ENCODE results near the gene PPFIBP1.

PPFIBP1 gene

GRCh38 chr12:27710592-27711316 is 186.7 kb downstream of the PPFIBP1 start, which contains the start of gene MRPS35:
TSS of gene MRPS35 (plus strand) at chr12:27710832. CDS start at chr12:27710844, 12 bp downstream.
- peak within 1 kb of the TSS; percentile 92 for H2AFZ ChIP-seq (ENCODE audit: low read length)
- no peaks in the 10 kb centered on the region for H3K9me2 ChIP-seq (ENCODE audit: low read depth, low read length)
- TF ChIP-seq EZH2 (IDR thresholded peaks at IDR 0.05; ENCODE audit: borderline replicate concordance, low read length): no peak
- H3K27me3 ChIP-seq (ENCODE audit: insufficient read depth, low read length): no peaks in the 10 kb centered on the region
- H3K9me3 ChIP-seq (ENCODE audit: low read length): no peaks in the 10 kb centered on the region
- peaks cover 3% of the 10 kb centered on the region for H3K36me3 ChIP-seq (ENCODE audit: insufficient read depth, low read length)
- H4K20me1 ChIP-seq (ENCODE audit: insufficient read depth, low read length): no peaks in the 10 kb centered on the region
- H3K4me1 ChIP-seq (ENCODE audit: insufficient read depth, low read length, severe bottlenecking): peaks cover 17% of the 10 kb centered on the region
- peak within 1 kb of the TSS; percentile 35 for H3K27ac ChIP-seq (ENCODE audit: low read depth, low read length, poor library complexity, severe bottlenecking)
- H3K4me3 ChIP-seq (ENCODE audit: low read depth, low read length, poor library complexity, severe bottlenecking): peak within 1 kb of the TSS; percentile 97
- H3F3A ChIP-seq (ENCODE audit: insufficient read depth, low read length): no peaks in the 10 kb centered on the region
- H3K79me2 ChIP-seq (ENCODE audit: insufficient read depth, low read length): peaks cover 33% of the 10 kb centered on the region
- peak within 1 kb of the TSS; percentile 97 for H3K4me2 ChIP-seq (ENCODE audit: low read length)
- H3K9ac ChIP-seq (ENCODE audit: low read length): peak within 1 kb of the TSS; percentile 85

GRCh38 chr12:27711317-27711682 is 187.3 kb downstream of the PPFIBP1 start:
- Histone ChIP-seq H3K9me3 (ENCODE audit: low read length) (no peaks in the 10 kb centered on the region), H3K79me2 (ENCODE audit: insufficient read depth, low read length) (peaks cover 33% of the 10 kb centered on the region), H3K27me3 (ENCODE audit: insufficient read depth, low read length) (no peaks in the 10 kb centered on the region), H3K27ac (ENCODE audit: low read depth, low read length, poor library complexity, severe bottlenecking) (peak overlapping the region; percentile 35), H3K4me2 (ENCODE audit: low read length) (peak overlapping the region; percentile 97), H3K9me2 (ENCODE audit: low read depth, low read length) (no peaks in the 10 kb centered on the region), H2AFZ (ENCODE audit: low read length) (no peak overlapping the region), H4K20me1 (ENCODE audit: insufficient read depth, low read length) (no peaks in the 10 kb centered on the region), H3K4me3 (ENCODE audit: low read depth, low read length, poor library complexity, severe bottlenecking) (peak overlapping the region; percentile 97), H3K36me3 (ENCODE audit: insufficient read depth, low read length) (peaks cover 6% of the 10 kb centered on the region), H3F3A (ENCODE audit: insufficient read depth, low read length) (no peaks in the 10 kb centered on the region), H3K9ac (ENCODE audit: low read length) (peak overlapping the region; percentile 85), H3K4me1 (ENCODE audit: insufficient read depth, low read length, severe bottlenecking) (peaks cover 17% of the 10 kb centered on the region)
- TF ChIP-seq EZH2 (IDR thresholded peaks at IDR 0.05; ENCODE audit: borderline replicate concordance, low read length) (no peak), CTCF (IDR thresholded peaks at IDR 0.05; ENCODE audit: low read length) (no peak)

GRCh38 chr12:27711967-27712366 is 188.0 kb downstream of the PPFIBP1 start:
- TF ChIP-seq CTCF (IDR thresholded peaks at IDR 0.05; ENCODE audit: low read length) (no peak), EZH2 (IDR thresholded peaks at IDR 0.05; ENCODE audit: borderline replicate concordance, low read length) (no peak)
- Histone ChIP-seq H4K20me1 (ENCODE audit: insufficient read depth, low read length) (no peaks in the 10 kb centered on the region), H3K79me2 (ENCODE audit: insufficient read depth, low read length) (peaks cover 33% of the 10 kb centered on the region), H3K4me2 (ENCODE audit: low read length) (peak overlapping the region; percentile 97), H3K27ac (ENCODE audit: low read depth, low read length, poor library complexity, severe bottlenecking) (no peak overlapping the region), H3K4me1 (ENCODE audit: insufficient read depth, low read length, severe bottlenecking) (peaks cover 17% of the 10 kb centered on the region), H3F3A (ENCODE audit: insufficient read depth, low read length) (no peaks in the 10 kb centered on the region), H3K9ac (ENCODE audit: low read length) (peak overlapping the region; percentile 85), H3K4me3 (ENCODE audit: low read depth, low read length, poor library complexity, severe bottlenecking) (peak overlapping the region; percentile 97), H3K9me3 (ENCODE audit: low read length) (no peaks in the 10 kb centered on the region), H3K9me2 (ENCODE audit: low read depth, low read length) (no peaks in the 10 kb centered on the region), H3K36me3 (ENCODE audit: insufficient read depth, low read length) (peaks cover 9% of the 10 kb centered on the region), H2AFZ (ENCODE audit: low read length) (no peak overlapping the region), H3K27me3 (ENCODE audit: insufficient read depth, low read length) (no peaks in the 10 kb centered on the region)

GRCh38 chr12:27723212-27723611 is 199.2 kb downstream of the PPFIBP1 start:
- no peak for TF ChIP-seq EZH2 (IDR thresholded peaks at IDR 0.05; ENCODE audit: borderline replicate concordance, low read length)
- no peak for TF ChIP-seq CTCF (IDR thresholded peaks at IDR 0.05; ENCODE audit: low read length)
- H3K4me3 ChIP-seq (ENCODE audit: low read depth, low read length, poor library complexity, severe bottlenecking): no peak overlapping the region
- H3K36me3 ChIP-seq (ENCODE audit: insufficient read depth, low read length): peaks cover 82% of the 10 kb centered on the region
- H4K20me1 ChIP-seq (ENCODE audit: insufficient read depth, low read length): no peaks in the 10 kb centered on the region
- no peaks in the 10 kb centered on the region for H3F3A ChIP-seq (ENCODE audit: insufficient read depth, low read length)
- H3K4me2 ChIP-seq (ENCODE audit: low read length): no peak overlapping the region
- H3K79me2 ChIP-seq (ENCODE audit: insufficient read depth, low read length): no peaks in the 10 kb centered on the region
- no peaks in the 10 kb centered on the region for H3K4me1 ChIP-seq (ENCODE audit: insufficient read depth, low read length, severe bottlenecking)
- no peaks in the 10 kb centered on the region for H3K9me2 ChIP-seq (ENCODE audit: low read depth, low read length)
- no peak overlapping the region for H3K9ac ChIP-seq (ENCODE audit: low read length)
- H3K27me3 ChIP-seq (ENCODE audit: insufficient read depth, low read length): no peaks in the 10 kb centered on the region
- H3K9me3 ChIP-seq (ENCODE audit: low read length): no peaks in the 10 kb centered on the region
- H3K27ac ChIP-seq (ENCODE audit: low read depth, low read length, poor library complexity, severe bottlenecking): no peak overlapping the region
- H2AFZ ChIP-seq (ENCODE audit: low read length): no peak overlapping the region

Data from OCI-LY1 (cell line).